Omental fat pad (tissue), 4 donors: ENCODE data around the gene FAM193B. TPM values are rescaled to one million over a fixed set of nuclear protein-coding genes. Genes with fewer than 3 reads are reported as not detected.

Source experiments
- ATAC-seq: fragments of 150-250 bp; one replicate; pipeline ENCODE4 v1.9.1; 2016; ENCODE audit warnings: mild to moderate bottlenecking, moderate library complexity; ENCODE audit not compliant: low FRiP score
- DNase-seq: peaks from one replicate; pipeline ENCODE4 v3.0.0-alpha.2; 2019; ENCODE audit warnings: low spot score
- total RNA-seq, 4 donors: library from RNA; depleted of rRNA; stranded (reverse); fragments of >200 nt; gene quantifications; one replicate each; pipeline ENCODE4 v1.1.0, GENCODE V29; 2016
- TF ChIP-seq, protein P1 (sequence below), 3 donors: fragments of 450-650 bp; IDR thresholded peaks; one replicate each; pipeline ENCODE4 v1.5.1; 2016 to 2017; ENCODE audit warnings: antibody characterized with exemption in 3 of 3, mild to moderate bottlenecking in 3 of 3, moderate library complexity in 2 of 3

The FAM193B gene
- total RNA-seq, 4 donors from 2014 or later, result 43.3 to 92.5 (median 50.9) TPM

DNA sequence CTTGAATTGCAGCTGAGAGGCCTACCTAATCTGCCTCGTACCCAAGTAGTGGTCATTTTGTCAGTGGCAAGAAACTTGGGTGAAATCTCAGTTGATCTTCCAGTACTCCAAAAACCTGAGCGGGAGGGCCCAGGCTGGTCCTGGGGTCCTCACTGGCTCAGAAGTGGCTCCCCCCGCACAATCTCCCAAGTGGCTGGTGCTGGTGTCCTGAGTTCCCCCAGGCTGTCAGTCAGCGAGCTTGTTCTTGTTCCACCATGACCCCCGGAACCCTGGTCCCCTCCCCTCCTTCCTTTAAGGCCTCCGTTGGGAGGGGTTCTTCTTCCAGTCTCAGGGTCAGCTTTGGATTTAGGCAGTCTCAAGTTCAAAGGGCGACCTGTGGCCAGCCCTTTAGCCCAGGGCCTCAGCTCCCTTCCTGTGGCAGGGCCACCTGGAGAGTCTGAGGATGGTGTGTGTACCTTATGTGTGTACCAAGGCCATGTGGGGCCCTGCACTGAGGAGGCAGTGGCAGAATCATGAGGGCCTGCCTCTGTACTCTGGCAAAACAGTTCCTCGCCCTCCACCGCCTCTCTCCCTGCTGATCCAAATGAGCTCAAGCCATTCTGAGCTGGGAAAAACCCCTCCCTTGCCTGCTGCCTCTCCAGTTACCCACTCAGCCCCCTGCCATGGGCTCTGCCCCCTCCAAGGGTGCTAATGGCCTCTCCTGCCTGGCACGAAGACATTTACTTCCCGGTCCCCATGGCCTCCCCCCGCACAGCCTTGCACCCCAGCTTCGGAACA lies 76.5 kb downstream of the FAM193B start:
- DNase-seq (no peak), ATAC-seq (no peak)
- TF ChIP-seq, protein P1, sequence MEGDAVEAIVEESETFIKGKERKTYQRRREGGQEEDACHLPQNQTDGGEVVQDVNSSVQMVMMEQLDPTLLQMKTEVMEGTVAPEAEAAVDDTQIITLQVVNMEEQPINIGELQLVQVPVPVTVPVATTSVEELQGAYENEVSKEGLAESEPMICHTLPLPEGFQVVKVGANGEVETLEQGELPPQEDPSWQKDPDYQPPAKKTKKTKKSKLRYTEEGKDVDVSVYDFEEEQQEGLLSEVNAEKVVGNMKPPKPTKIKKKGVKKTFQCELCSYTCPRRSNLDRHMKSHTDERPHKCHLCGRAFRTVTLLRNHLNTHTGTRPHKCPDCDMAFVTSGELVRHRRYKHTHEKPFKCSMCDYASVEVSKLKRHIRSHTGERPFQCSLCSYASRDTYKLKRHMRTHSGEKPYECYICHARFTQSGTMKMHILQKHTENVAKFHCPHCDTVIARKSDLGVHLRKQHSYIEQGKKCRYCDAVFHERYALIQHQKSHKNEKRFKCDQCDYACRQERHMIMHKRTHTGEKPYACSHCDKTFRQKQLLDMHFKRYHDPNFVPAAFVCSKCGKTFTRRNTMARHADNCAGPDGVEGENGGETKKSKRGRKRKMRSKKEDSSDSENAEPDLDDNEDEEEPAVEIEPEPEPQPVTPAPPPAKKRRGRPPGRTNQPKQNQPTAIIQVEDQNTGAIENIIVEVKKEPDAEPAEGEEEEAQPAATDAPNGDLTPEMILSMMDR (IDR thresholded peaks at IDR 0.05), result no peak

DNA sequence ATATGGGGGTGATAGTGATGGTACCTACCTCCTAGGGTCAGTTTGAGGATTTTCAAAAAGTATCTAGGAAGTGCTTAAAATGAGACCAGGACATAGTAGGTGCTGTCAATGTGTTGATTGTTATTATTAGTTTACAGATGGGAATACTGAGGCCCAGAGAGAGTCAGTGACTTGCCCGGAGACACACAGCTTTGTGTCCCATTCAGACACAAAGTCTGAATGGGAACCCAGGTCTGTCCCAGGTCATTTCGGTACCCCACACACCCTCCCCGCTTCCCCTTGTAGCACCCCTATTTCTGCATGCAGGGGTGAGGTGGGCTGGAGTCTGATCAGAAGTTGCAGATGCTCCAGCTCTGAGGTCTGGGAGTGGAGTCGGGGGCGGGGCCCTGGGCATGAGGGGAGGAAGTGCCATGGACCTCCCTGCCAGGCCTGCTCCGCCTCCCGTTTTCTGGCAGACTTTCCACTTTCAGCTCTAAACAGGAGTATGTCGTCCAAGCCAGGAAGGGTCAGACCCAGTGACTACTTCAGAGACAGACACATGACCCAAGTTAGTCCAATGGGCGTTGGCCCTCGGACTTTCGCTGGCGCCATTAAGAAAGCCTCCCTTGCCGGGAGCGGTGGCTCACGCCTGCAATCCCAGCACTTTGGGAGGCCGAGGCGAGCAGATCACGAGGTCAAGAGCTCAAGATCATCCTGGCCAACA lies 77.7 kb downstream of the FAM193B start:
- DNase-seq (no peak), ATAC-seq (no peak)
- TF ChIP-seq, protein P1 (IDR thresholded peaks at IDR 0.05), result no peak

DNA sequence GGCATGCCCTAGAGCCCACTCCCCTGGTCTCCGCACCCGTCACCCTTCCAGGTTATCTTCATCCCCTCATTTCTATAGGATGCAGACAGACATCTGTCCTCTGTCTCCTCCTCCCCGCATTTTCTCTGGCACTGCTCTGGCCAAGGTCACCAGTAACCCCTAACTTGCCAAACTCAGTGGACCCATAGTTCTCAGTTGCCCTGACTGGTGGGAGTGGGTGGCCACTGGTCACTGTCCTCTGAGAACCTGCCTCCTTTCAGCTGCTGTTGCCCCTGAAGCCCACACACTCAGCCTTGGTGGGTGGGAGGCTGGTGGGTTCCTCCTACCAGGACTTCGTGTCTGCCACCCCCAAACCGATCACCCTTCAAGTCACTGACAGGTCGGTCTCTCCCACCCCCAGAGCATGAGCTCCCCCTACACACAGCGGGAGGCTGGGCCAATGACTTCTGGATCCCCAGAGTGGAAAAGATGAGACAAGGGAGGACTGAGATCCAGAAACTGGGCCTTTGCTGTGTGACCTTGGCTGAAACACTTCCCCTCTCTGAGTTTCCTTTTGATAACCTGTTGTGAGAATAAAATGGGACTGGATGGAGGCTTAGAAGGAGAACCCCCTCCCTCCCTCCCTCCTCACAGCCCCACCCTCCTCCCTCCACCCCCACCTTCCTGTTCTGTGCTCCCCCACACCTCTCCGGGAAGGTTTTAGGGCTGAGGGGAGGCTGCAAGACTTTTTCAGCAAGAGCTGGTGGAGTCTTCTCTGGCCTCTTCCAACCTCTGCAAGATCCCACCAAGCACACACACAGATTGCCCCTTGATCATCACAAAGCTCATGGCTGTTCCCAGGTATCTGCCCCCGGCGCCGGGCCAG lies 78.6 kb downstream of the FAM193B start:
- DNase-seq (no peak), ATAC-seq (no peak)
- TF ChIP-seq, protein P1 (IDR thresholded peaks at IDR 0.05), result no peak

DNA sequence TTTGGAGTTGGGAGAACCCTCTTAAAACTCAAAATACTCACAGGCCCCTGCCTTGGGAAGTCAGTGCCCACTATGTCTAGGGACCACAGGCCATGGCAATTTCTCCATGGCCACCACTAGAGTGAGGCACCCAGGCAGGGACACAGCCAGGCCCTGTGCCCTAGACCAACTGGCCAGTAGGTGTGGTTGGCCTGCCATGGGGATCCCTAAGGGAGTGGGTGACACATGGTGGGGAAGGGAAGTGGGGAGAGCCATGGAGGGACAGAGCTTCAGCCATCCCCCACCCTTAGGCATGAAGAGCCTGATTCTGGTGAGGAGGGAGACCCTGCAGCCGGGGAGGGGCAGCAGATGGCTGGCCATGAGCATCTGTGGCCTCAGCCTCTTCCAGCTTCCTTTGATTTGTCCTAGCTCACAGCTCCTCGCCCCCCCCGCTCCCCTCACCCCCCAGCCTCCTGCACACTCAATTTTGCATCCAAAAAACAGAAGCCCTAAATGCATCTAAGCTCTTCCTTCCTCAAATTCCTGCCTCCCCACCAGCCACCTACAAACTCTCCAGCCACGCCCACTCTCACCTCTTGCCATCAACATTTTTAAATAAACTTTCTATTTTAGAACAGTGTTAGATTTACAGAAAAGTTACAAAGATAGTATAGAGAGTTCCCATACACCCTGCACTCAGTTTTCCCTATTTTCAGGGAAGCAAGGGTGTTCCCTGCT lies 79.4 kb downstream of the FAM193B start:
- DNase-seq (no peak), ATAC-seq (no peak)
- TF ChIP-seq, protein P1 (IDR thresholded peaks at IDR 0.05), result no peak

DNA sequence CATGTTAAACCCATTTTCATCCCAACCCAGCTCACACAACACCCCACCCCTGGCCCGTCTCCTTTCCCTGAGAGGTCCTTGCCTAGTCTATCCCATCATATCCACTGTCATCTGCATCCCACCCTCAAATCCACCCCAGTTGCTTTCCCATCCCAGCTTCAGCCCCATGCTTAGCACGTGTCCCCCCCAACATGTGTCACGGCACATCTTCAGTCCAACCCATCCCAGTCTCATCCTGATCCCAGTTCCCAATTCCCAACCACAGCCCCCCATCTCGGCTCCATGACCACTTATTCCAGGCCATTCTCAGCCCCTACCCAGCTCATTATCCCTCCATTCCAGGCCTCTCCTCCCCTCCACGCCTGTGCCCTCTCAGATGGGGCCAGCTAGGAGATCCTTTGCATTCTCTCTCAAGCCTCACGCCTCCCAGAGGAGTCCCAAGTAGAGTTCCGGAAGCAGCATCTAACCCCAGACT lies 80.3 kb downstream of the FAM193B start:
- TF ChIP-seq, protein P1 (IDR thresholded peaks at IDR 0.05), result no peak
- ATAC-seq (no peak), DNase-seq (no peak)

DNA sequence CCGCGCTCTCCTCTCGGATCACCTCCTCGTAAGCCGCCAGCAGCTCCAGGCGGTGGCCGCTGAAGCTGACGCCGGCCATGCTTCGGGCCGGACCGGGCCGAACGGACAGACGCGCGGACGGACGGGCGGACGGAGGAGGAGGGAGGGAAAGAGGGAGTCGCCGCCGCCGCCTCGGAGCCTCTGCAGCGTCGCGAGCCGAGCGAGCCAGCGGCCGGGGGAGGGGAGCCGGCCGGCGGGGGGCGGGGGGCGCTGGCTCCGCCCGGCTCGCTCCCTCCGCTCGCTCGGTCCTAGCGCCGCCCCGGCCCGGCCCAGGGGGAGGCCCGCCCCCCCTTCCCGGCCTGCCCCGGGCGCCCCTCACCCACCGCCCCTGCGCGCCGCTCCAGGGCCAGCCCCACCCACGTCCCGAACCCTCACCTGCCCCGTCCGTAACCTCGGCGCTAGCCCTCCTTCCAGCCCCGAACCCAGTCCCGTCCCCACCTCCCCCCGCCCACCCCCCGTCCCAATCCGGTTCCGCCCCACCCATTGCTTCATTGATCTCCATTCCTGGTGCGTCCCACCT lies 80.8 kb downstream of the FAM193B start, which contains the start of gene DBN1:
Gene DBN1 (minus strand): TSS at position 192 of the 559 bp plus-strand sequence. CDS start 113 bp downstream, at position 79.
- ATAC-seq (peak; percentile 61), DNase-seq (no peak)
- TF ChIP-seq, protein P1 (IDR thresholded peaks at IDR 0.05), result no peak
